ELR (cell line): ENCODE measurements around the gene BRWD1.
A peak's percentile ranks its signal among the peaks of the same experiment; 100 is the strongest.

ENCODE experiments used
- DNase-seq: peaks from one replicate; pipeline ENCODE4 v3.0.0-alpha.2; 2015; ENCODE audit warnings: low read depth

The BRWD1 gene

GRCh38 chr21:39313571-39314142, at the start of gene BRWD1:
Gene BRWD1 (minus strand): TSS chr21:39313632. CDS start chr21:39313491, 141 bp downstream.
- peak; percentile 87 for DNase-seq

GRCh38 chr21:39362733-39363132, 49.3 kb upstream of the BRWD1 start:
- DNase-seq, result no peak

GRCh38 chr21:39359382-39359781, 46.0 kb upstream of the BRWD1 start:
- no peak for DNase-seq

- peak; percentile 48 for DNase-seq
These were observed 39.9 kb upstream of the BRWD1 start for GRCh38 chr21:39353295-39353694.

GRCh38 chr21:39350094-39351005, 36.9 kb upstream of the BRWD1 start:
- no peak for DNase-seq

GRCh38 chr21:39349211-39350093, 36.0 kb upstream of the BRWD1 start:
- peak; percentile 93 for DNase-seq

- DNase-seq, result peak; percentile 87
These were observed 35.2 kb upstream of the BRWD1 start, which contains the start of gene HMGN1 for GRCh38 chr21:39348355-39349210. Gene HMGN1 (minus strand): TSS chr21:39349088. CDS start chr21:39348917, 171 bp downstream.

- peak; percentile 46 for DNase-seq
These were observed 34.6 kb upstream of the BRWD1 start for GRCh38 chr21:39348040-39348354.

- DNase-seq, result no peak
These were observed 34.1 kb upstream of the BRWD1 start for GRCh38 chr21:39347537-39347936.

GRCh38 chr21:39346671-39347331, 33.4 kb upstream of the BRWD1 start:
- no peak for DNase-seq

GRCh38 chr21:39346206-39346605, 32.8 kb upstream of the BRWD1 start:
- DNase-seq, result no peak

GRCh38 chr21:39345440-39345839, 32.0 kb upstream of the BRWD1 start:
- DNase-seq, result no peak

- no peak for DNase-seq
These were observed 31.4 kb upstream of the BRWD1 start for GRCh38 chr21:39344848-39345247.

GRCh38 chr21:39341249-39341923, 28.0 kb upstream of the BRWD1 start:
- DNase-seq, result no peak

GRCh38 chr21:39340687-39341086, 27.3 kb upstream of the BRWD1 start:
- DNase-seq, result no peak

- DNase-seq, result no peak
These were observed 25.8 kb upstream of the BRWD1 start for GRCh38 chr21:39339231-39339630.

GRCh38 chr21:39336457-39337008, 23.1 kb upstream of the BRWD1 start:
- no peak for DNase-seq

- DNase-seq, result no peak
These were observed 21.2 kb upstream of the BRWD1 start for GRCh38 chr21:39334611-39335010.

- DNase-seq, result no peak
These were observed 18.7 kb upstream of the BRWD1 start for GRCh38 chr21:39332175-39332574.

GRCh38 chr21:39330001-39330400, 16.6 kb upstream of the BRWD1 start:
- no peak for DNase-seq
